Neuronal stem cell (in vitro differentiated cells): ENCODE data around the gene NTSR1.

Source experiments
- DNase-seq: peaks from one replicate; pipeline ENCODE4 v3.0.0-alpha.2; 2013; ENCODE audit warnings: low spot score
- H2AFZ ChIP-seq: one replicate; pipeline ENCODE4 v1.6.1; 2013; ENCODE audit warnings: mild to moderate bottlenecking, low read length, inconsistent platforms
- H2AK5ac ChIP-seq: 2 replicates; pipeline ENCODE4 v1.6.1; 2013; ENCODE audit warnings: low read depth, mild to moderate bottlenecking, inconsistent platforms, low read length, moderate library complexity, mixed read lengths
- H2BK120ac ChIP-seq: 2 replicates; pipeline ENCODE4 v1.6.1; 2013; ENCODE audit warnings: low read depth, mild to moderate bottlenecking, inconsistent platforms, low read length, moderate library complexity, mixed read lengths
- H2BK12ac ChIP-seq: one replicate; pipeline ENCODE4 v1.6.1; 2013; ENCODE audit warnings: low read length, inconsistent platforms
- H2BK15ac ChIP-seq: 2 replicates; pipeline ENCODE4 v1.6.1; 2013; ENCODE audit warnings: mild to moderate bottlenecking, low read length, inconsistent platforms, mixed read lengths
- H2BK5ac ChIP-seq: one replicate; pipeline ENCODE4 v1.6.1; 2013; ENCODE audit warnings: inconsistent platforms, mild to moderate bottlenecking, low read length, moderate library complexity
- H3K14ac ChIP-seq: one replicate; pipeline ENCODE4 v1.6.1; 2013; ENCODE audit warnings: low read length, inconsistent platforms
- H3K18ac ChIP-seq: 2 replicates; pipeline ENCODE4 v1.6.1; 2013; ENCODE audit warnings: low read length, inconsistent platforms
- H3K23ac ChIP-seq: 2 replicates; pipeline ENCODE4 v1.6.1; 2013; ENCODE audit warnings: low read depth, mild to moderate bottlenecking, mixed read lengths, low read length, inconsistent platforms; ENCODE audit not compliant: poor library complexity
- H3K27ac ChIP-seq: replicated peaks from 3 replicates; pipeline ENCODE4 v1.5.1; 2013; ENCODE audit warnings: low read length, inconsistent platforms
- H3K27me3 ChIP-seq, 3 experiments: 2 replicates each; pipeline ENCODE4 v1.6.1; 2013; ENCODE audit warnings: low read length in 3 of 3, mild to moderate bottlenecking in 2 of 3, inconsistent platforms in 1 of 3, low read depth in 1 of 3, mixed read lengths in 1 of 3, moderate library complexity in 1 of 3; ENCODE audit not compliant: control insufficient read depth in 3 of 3, insufficient read depth in 3 of 3
- H3K36me3 ChIP-seq, 2 donors: replicated peaks in 1 of 2; 2 replicates each; pipeline ENCODE4 v1.6.1; 2013; ENCODE audit warnings: low read length in 2 of 2; ENCODE audit not compliant: control insufficient read depth in 2 of 2, insufficient read depth in 2 of 2
- H3K4ac ChIP-seq: 2 replicates; pipeline ENCODE4 v1.6.1; 2013; ENCODE audit warnings: inconsistent platforms, mild to moderate bottlenecking, low read length, moderate library complexity
- H3K4me1 ChIP-seq, 2 donors: 1 replicate in 1 of 2; 2 replicates in 1 of 2; pipeline ENCODE4 v1.6.1; 2013; ENCODE audit warnings: low read length in 2 of 2, low read depth in 1 of 2; ENCODE audit not compliant: control insufficient read depth in 2 of 2, insufficient read depth in 1 of 2
- H3K4me2 ChIP-seq: one replicate; pipeline ENCODE4 v1.6.1; 2013; ENCODE audit warnings: mild to moderate bottlenecking, low read length, inconsistent platforms; ENCODE audit not compliant: insufficient read depth, poor library complexity, severe bottlenecking
- H3K4me3 ChIP-seq, 2 donors: 2 replicates each; pipeline ENCODE4 v1.5.1; 2013; ENCODE audit warnings: low read length in 2 of 2, mild to moderate bottlenecking in 2 of 2, inconsistent platforms in 1 of 2, moderate library complexity in 1 of 2
- H3K79me1 ChIP-seq: one replicate; pipeline ENCODE4 v1.6.1; 2013; ENCODE audit warnings: low read depth, mild to moderate bottlenecking, inconsistent platforms, low read length, moderate library complexity
- H3K9ac ChIP-seq: one replicate; pipeline ENCODE4 v1.6.1; 2013; ENCODE audit warnings: mild to moderate bottlenecking, low read depth, low read length, inconsistent platforms; ENCODE audit not compliant: poor library complexity
- H3K9me3 ChIP-seq, 2 donors: replicated peaks in 1 of 2; 2 replicates each; pipeline versions ENCODE3 to v1.6.1; 2013; ENCODE audit warnings: low read length in 2 of 2, mild to moderate bottlenecking in 2 of 2, inconsistent platforms in 1 of 2, low read depth in 1 of 2, mixed read lengths in 1 of 2, moderate library complexity in 1 of 2; ENCODE audit not compliant: control insufficient read depth in 2 of 2, insufficient read depth in 1 of 2
- H4K8ac ChIP-seq: one replicate; pipeline ENCODE4 v1.6.1; 2013; ENCODE audit warnings: low read depth, mild to moderate bottlenecking, inconsistent platforms, low read length, moderate library complexity
- H4K91ac ChIP-seq: one replicate; pipeline ENCODE4 v1.6.1; 2013; ENCODE audit warnings: low read length, low read depth, mild to moderate bottlenecking, inconsistent platforms; ENCODE audit not compliant: poor library complexity
- WGBS, 2 donors: extraction: QIAGEN DNeasy Blood & Tissue Kit; methylation state at CpG; one replicate each; pipeline ENCODE4 v1.1.7; 2013; ENCODE audit warnings: missing lambda C conversion rate in 2 of 2, mixed read lengths in 1 of 2; ENCODE audit not compliant: insufficient read length in 2 of 2, insufficient replicate concordance in 1 of 2; ENCODE audit errors: extremely low coverage in 2 of 2; 5-methylcytosine and 5-hydroxymethylcytosine counted together

NTSR1 gene

GRCh38 chr20:62669249-62669648 is 39.4 kb upstream of the NTSR1 start:
- Histone ChIP-seq H3K4me3 (peak overlapping the region in 1 of 2 donors; percentile 26), H3K27ac (no peak overlapping the region), H4K8ac (no peak overlapping the region), H3K4ac (no peak overlapping the region), H3K14ac (no peak overlapping the region), H2AFZ (no peak overlapping the region), H3K36me3 (no peaks in the 10 kb centered on the region), H3K9ac (no peak overlapping the region), H3K27me3 (peaks cover 0 to 48% (median 0%) of the 10 kb centered on the region in 3 experiments), H3K79me1 (no peaks in the 10 kb centered on the region), H3K4me2 (no peak overlapping the region), H2BK5ac (no peak overlapping the region), H2AK5ac (no peak overlapping the region), H3K4me1 (peaks cover 0 to 3% of the 10 kb centered on the region in 2 donors), H4K91ac (no peak overlapping the region), H3K23ac (no peak overlapping the region), H3K9me3 (peaks cover 0 to 2% of the 10 kb centered on the region in 2 donors), H2BK120ac (no peak overlapping the region), H2BK12ac (no peak overlapping the region), H2BK15ac (no peak overlapping the region), H3K18ac (peak overlapping the region; percentile 61)
- no CpG with 5 or more reads among the region's 10 CpGs for WGBS, 2 donors
- DNase-seq = no peak

- WGBS, 2 donors = no CpG with 5 or more reads among the region's 14 CpGs
- no peak overlapping the region for H2BK120ac ChIP-seq
- H4K91ac ChIP-seq = no peak overlapping the region
- H3K27ac ChIP-seq = no peak overlapping the region
- H2BK12ac ChIP-seq = no peak overlapping the region
- H3K9me3 ChIP-seq = peaks cover 0 to 2% of the 10 kb centered on the region in 2 donors
- no peak overlapping the region for H3K23ac ChIP-seq
- H3K79me1 ChIP-seq = peaks cover under 1% of the 10 kb centered on the region
- peaks cover 0 to 45% (median 0%) of the 10 kb centered on the region in 3 experiments for H3K27me3 ChIP-seq
- peaks cover 0 to 3% of the 10 kb centered on the region in 2 donors for H3K4me1 ChIP-seq
- no peak for DNase-seq
- H3K14ac ChIP-seq = no peak overlapping the region
- H2BK15ac ChIP-seq = peak overlapping the region; percentile 52
- no peak overlapping the region for H4K8ac ChIP-seq
- H2BK5ac ChIP-seq = no peak overlapping the region
- no peak overlapping the region for H3K18ac ChIP-seq
- H2AK5ac ChIP-seq = no peak overlapping the region
- H3K9ac ChIP-seq = no peak overlapping the region
- H2AFZ ChIP-seq = no peak overlapping the region
- H3K4me3 ChIP-seq = no peak overlapping the region
- H3K4ac ChIP-seq = no peak overlapping the region
- no peaks in the 10 kb centered on the region for H3K36me3 ChIP-seq
- H3K4me2 ChIP-seq = no peak overlapping the region
Measured at GRCh38 chr20:62670156-62670555, 38.5 kb upstream of the NTSR1 start.

DNA sequence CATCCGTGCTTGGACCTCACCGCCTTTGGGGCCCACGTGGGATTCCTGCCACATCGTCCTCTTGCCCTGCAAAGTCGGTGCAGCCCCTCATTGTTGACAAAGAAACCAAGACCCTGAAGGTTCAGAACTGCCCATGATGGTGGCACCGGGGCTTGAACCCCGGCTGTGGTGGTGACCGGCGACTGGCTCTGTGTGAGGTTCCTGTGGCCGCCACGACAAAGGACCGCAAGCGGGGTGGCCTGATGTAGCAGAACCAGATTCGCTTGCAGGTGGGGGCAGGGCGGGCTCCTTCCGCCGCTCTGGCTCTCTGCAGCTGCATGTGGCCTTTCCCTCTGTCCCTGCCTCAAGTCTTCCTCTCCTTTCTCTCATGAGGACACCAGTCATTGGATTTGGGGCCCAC is 37.6 kb upstream of the NTSR1 start:
- H3K79me1 ChIP-seq = peaks cover 3% of the 10 kb centered on the region
- peaks cover 0 to 50% (median 0%) of the 10 kb centered on the region in 3 experiments for H3K27me3 ChIP-seq
- no peak overlapping the region for H2BK12ac ChIP-seq
- WGBS, 2 donors = no CpG with 5 or more reads among the region's 17 CpGs
- no peak overlapping the region for H2AFZ ChIP-seq
- peak overlapping the region; percentile 60 for H3K18ac ChIP-seq
- H4K8ac ChIP-seq = no peak overlapping the region
- H3K4ac ChIP-seq = no peak overlapping the region
- peaks cover 0 to 2% of the 10 kb centered on the region in 2 donors for H3K9me3 ChIP-seq
- H3K4me2 ChIP-seq = no peak overlapping the region
- no peak overlapping the region for H4K91ac ChIP-seq
- no peak for DNase-seq
- no peak overlapping the region for H3K27ac ChIP-seq
- no peak overlapping the region for H2BK5ac ChIP-seq
- H3K9ac ChIP-seq = no peak overlapping the region
- peak overlapping the region; percentile 66 for H3K14ac ChIP-seq
- H3K36me3 ChIP-seq = no peaks in the 10 kb centered on the region
- H2BK15ac ChIP-seq = peak overlapping the region; percentile 52
- peaks cover 0 to 3% of the 10 kb centered on the region in 2 donors for H3K4me1 ChIP-seq
- H3K4me3 ChIP-seq = no peak overlapping the region
- H3K23ac ChIP-seq = no peak overlapping the region
- peak overlapping the region; percentile 57 for H2AK5ac ChIP-seq
- H2BK120ac ChIP-seq = no peak overlapping the region

DNA sequence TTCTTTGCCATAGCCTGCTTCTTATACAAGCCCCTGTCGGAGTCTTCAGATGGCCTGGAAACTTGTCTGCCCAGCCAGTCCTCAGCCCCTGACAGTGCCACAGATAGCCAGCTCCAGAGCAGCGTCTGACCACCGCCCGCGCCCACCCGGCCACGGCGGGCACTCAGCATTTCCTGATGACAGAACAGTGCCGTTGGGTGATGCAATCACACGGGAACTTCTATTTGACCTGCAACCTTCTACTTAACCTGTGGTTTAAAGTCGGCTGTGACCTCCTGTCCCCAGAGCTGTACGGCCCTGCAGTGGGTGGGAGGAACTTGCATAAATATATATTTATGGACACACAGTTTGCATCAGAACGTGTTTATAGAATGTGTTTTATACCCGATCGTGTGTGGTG is 36.9 kb upstream of the NTSR1 start:
- Histone ChIP-seq H3K4me3 (no peak overlapping the region), H3K23ac (no peak overlapping the region), H3K4me1 (peaks cover 0 to 3% of the 10 kb centered on the region in 2 donors), H2AK5ac (no peak overlapping the region), H3K79me1 (peaks cover 3% of the 10 kb centered on the region), H2BK5ac (no peak overlapping the region), H2AFZ (no peak overlapping the region), H2BK12ac (no peak overlapping the region), H3K27me3 (peaks cover 0 to 50% (median 0%) of the 10 kb centered on the region in 3 experiments), H2BK120ac (no peak overlapping the region), H3K14ac (no peak overlapping the region), H3K4ac (no peak overlapping the region), H3K9me3 (peaks cover 0 to 2% of the 10 kb centered on the region in 2 donors), H3K27ac (no peak overlapping the region), H3K4me2 (no peak overlapping the region), H3K18ac (peak overlapping the region; percentile 25), H3K36me3 (no peaks in the 10 kb centered on the region), H4K91ac (no peak overlapping the region), H4K8ac (no peak overlapping the region), H3K9ac (no peak overlapping the region), H2BK15ac (no peak overlapping the region)
- no peak for DNase-seq
- no CpG with 5 or more reads among the region's 15 CpGs for WGBS, 2 donors
